GM12873 (cell line): ENCODE data around the gene LZTR1.

Source experiments
- TF ChIP-seq, protein P1 (sequence below): IDR thresholded peaks from 2 replicates; pipeline ENCODE4 v1.5.1; 2012; ENCODE audit warnings: low read depth, mild to moderate bottlenecking, moderate library complexity, low read length, control low read depth; ENCODE audit not compliant: insufficient read depth; ENCODE audit errors: missing control alignments

The LZTR1 gene

DNA sequence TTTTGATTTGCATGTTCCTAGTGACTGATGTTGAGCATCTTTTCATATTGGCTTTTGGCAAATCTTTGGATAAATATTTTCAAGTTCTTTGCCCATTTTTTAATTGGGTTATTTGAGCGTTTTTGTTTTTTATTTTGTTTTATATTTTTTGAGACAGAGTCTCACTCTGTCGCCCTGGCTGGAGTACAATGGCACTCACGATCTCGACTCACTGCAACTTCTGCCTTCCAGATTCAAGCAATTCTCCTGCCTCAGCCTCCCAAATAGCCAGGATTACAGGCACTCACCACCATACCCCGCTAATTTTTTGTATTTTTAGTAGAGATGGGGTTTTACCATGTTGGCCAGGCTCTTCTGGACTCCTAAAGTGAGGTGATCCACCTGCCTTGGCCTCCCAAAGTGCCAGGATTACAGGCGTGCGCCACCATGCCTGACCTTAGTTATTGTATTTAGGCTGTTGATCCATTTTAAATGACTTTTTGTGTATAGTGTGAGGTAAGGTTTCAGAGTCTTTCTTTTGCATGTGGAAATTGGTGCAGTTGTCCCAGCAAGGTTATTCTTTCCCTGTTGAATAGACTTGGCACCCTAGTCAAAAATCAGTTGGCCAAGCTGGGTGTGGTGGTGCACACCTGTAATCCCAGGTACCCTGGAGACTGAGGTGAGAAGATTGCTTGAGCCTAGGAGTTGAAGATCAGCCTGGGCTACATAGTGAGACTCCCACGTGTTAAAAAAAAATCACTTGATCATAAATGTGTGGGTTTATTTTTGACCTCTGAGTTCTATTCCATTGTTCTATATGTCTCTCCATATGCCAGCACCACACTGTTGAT lies 38.8 kb upstream of the LZTR1 start:
- TF ChIP-seq, protein P1, sequence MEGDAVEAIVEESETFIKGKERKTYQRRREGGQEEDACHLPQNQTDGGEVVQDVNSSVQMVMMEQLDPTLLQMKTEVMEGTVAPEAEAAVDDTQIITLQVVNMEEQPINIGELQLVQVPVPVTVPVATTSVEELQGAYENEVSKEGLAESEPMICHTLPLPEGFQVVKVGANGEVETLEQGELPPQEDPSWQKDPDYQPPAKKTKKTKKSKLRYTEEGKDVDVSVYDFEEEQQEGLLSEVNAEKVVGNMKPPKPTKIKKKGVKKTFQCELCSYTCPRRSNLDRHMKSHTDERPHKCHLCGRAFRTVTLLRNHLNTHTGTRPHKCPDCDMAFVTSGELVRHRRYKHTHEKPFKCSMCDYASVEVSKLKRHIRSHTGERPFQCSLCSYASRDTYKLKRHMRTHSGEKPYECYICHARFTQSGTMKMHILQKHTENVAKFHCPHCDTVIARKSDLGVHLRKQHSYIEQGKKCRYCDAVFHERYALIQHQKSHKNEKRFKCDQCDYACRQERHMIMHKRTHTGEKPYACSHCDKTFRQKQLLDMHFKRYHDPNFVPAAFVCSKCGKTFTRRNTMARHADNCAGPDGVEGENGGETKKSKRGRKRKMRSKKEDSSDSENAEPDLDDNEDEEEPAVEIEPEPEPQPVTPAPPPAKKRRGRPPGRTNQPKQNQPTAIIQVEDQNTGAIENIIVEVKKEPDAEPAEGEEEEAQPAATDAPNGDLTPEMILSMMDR = no peak

GRCh38 chr22:20944042-20944441 lies 38.1 kb upstream of the LZTR1 start:
- TF ChIP-seq, protein P1 = no peak

GRCh38 chr22:20945578-20945934 lies 36.5 kb upstream of the LZTR1 start:
- TF ChIP-seq, protein P1 = no peak

GRCh38 chr22:20946080-20946986 lies 35.8 kb upstream of the LZTR1 start:
- TF ChIP-seq, protein P1 = no peak

DNA sequence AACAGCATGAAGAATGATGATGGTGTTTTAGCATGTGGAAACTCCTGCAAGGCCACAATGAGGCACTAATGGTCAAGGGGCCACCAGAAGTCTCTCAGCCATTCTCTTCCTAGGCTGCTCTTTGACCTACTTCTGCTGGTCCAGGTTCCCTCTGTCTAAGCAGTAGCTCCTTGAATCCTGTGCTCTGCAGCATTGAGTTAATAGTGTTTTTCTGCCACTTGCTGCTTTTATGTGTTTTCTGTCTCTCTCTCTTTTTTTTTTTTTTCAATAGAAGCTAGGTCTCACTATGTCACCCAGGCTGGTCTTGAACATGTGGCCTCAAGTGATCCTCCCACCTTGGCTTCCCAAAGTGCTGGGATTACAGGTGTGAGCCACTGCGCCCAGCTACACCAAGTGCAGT lies 35.1 kb upstream of the LZTR1 start:
- TF ChIP-seq, protein P1 = no peak

DNA sequence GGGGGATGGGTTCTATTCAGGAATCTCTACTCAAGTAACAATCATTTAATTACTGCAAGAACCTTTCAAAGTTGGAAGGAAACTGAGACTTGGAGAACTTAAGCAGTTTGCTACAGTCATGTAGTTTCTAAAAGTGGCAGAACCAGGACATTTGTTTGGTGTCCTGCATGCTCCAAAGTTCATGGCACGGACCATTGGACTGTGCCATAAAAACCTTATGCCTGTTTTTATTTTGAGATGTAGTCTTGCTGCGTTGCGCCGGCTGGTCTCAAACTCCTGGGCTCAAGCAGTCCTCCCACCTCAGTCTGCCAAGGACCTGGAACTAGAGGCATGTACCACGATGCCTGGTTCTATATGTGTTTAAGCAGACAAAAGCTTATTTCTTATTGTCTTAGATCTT lies 33.6 kb upstream of the LZTR1 start:
- TF ChIP-seq, protein P1 = no peak

GRCh38 chr22:20948989-20949388 lies 33.1 kb upstream of the LZTR1 start:
- TF ChIP-seq, protein P1 = no peak
